Esophagus muscularis mucosa (tissue), 4 donors: Measurements from ENCODE around the gene GINS2. TPM values are rescaled to one million over a fixed set of nuclear protein-coding genes. Genes with fewer than 3 reads are reported as not detected.

ENCODE experiments used
- DNase-seq: peaks from one replicate; pipeline ENCODE4 v3.0.0-alpha.2; 2017; ENCODE audit errors: extremely low spot score
- H3K27ac ChIP-seq, 4 donors: fragments of 200-600 bp; sonication (generic); replicated peaks in 1 of 4; 1 replicate in 3 of 4; 2 replicates in 1 of 4; pipeline ENCODE4 v1.5.1; 2016 to 2019; ENCODE audit warnings: mild to moderate bottlenecking in 1 of 4
- H3K27me3 ChIP-seq, 4 donors: fragments of 200-600 bp; sonication (generic); one replicate each; pipeline versions ENCODE4 v1.5.1 to v1.6.0; 2016 to 2019
- H3K36me3 ChIP-seq, 4 donors: fragments of 200-600 bp; sonication (generic); one replicate each; pipeline ENCODE4 v1.5.1; 2016 to 2019
- H3K4me1 ChIP-seq, 4 donors: fragments of 200-600 bp; sonication (generic); one replicate each; pipeline ENCODE4 v1.5.1; 2016 to 2019
- H3K4me3 ChIP-seq, 4 donors: fragments of 200-600 bp; sonication (generic); 1 replicate in 2 of 4; 2 replicates in 2 of 4; pipeline ENCODE4 v1.5.1; 2016 to 2019; ENCODE audit warnings: mild to moderate bottlenecking in 4 of 4, moderate library complexity in 1 of 4
- H3K9me3 ChIP-seq, 4 donors: fragments of 200-600 bp; sonication (generic); 1 replicate in 3 of 4; 2 replicates in 1 of 4; pipeline ENCODE4 v1.5.1; 2016 to 2019
- EP300 ChIP-seq: sonication (generic); formaldehyde crosslinking; IDR thresholded peaks from one replicate; pipeline ENCODE4 v1.6.1; 2017; ENCODE audit warnings: antibody characterized with exemption
- POLR2A ChIP-seq: fragments of 450-650 bp; IDR thresholded peaks from one replicate; pipeline ENCODE4 v1.6.1; 2017; ENCODE audit warnings: antibody characterized with exemption, moderate library complexity, mild to moderate bottlenecking, low read depth
- POLR2AphosphoS5 ChIP-seq, 2 donors: sonication (generic); formaldehyde crosslinking; IDR thresholded peaks; one replicate each; pipeline ENCODE4 v1.6.1; 2017; ENCODE audit warnings: antibody characterized with exemption in 2 of 2
- WGBS: methylation state at CpG from one replicate; pipeline ENCODE4 v1.1.5; 2018; 5-methylcytosine and 5-hydroxymethylcytosine counted together
- intact Hi-C: fragments of 100-400 bp; cut with DNase I; formaldehyde crosslinking; loops from one replicate; pipeline ENCODE4 v1.15.1; 2023
- total RNA-seq, 4 donors: library from RNA; depleted of rRNA; stranded (reverse); fragments of >200 nt; gene quantifications; one replicate each; pipeline versions ENCODE4 v1.1.0 to v1.2.1, GENCODE V29; 2016
- TF ChIP-seq, protein P1 (sequence below), 3 experiments: fragments of 200-600 bp in 2 of 3; fragments of 450-650 bp in 1 of 3; sonication (generic) in 2 of 3; IDR thresholded peaks; one replicate each; pipeline ENCODE4 v1.5.1; 2017 to 2019; ENCODE audit warnings: antibody characterized with exemption in 3 of 3, mild to moderate bottlenecking in 2 of 3, moderate library complexity in 1 of 3

Gene GINS2
- total RNA-seq, 4 donors from 2014 or later = 0.17 to 0.84 TPM; not detected in 2

DNA sequence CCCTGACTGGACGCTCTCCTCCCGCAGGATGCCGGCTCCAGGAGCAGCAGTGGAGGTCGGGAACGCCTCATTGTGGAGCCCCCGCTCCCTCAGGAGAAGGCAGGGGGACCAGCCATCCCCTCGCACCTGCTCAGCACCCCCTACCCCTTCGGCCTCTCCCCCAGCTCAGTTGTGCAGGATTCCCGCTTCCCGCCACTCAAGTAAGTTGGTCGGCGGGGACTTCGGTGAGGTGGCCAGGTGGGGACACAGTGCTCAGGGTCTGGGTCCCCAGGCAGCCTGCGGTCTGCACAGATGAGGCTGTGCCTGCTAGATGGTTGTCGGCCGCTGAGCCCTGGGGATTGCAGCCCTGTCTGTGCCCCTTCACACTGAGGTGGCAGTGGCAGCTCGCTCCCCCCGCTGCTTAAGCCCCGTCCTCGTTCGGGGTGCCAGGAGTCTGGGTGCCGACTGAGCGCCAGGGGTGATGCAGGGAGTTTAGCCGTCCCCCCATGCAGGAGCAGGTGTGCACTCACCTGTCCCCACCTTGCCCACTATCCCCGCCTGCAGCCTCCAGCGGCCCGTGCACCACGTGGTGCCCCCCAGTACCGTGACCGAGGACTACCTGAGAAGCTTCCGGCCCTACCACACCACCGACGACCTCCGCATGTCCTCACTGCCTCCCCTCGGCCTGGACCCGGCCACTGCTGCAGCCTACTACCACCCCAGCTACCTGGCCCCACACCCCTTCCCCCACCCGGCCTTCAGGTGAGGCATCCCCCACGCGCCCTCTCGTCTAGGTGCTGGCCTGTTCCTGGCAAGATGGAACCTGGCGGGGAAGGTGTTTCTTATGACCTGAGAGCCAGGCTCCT lies 34.3 kb downstream of the GINS2 start:
- DNase-seq = no peak
- Histone ChIP-seq H3K4me1 (peaks cover 30 to 51% (median 46%) of the 10 kb centered on the region in 4 donors), H3K27ac (peak overlapping the region in 2 of 4 donors; percentile 74 to 82), H3K9me3 (no peaks in the 10 kb centered on the region), H3K36me3 (peaks cover 24 to 73% (median 61%) of the 10 kb centered on the region in 4 donors), H3K4me3 (no peak overlapping the region), H3K27me3 (no peaks in the 10 kb centered on the region)
- no peak for TF ChIP-seq POLR2A
- TF ChIP-seq POLR2AphosphoS5 (IDR thresholded peaks at IDR 0.05) = no peak
- no peak for TF ChIP-seq EP300
- TF ChIP-seq, protein P1, sequence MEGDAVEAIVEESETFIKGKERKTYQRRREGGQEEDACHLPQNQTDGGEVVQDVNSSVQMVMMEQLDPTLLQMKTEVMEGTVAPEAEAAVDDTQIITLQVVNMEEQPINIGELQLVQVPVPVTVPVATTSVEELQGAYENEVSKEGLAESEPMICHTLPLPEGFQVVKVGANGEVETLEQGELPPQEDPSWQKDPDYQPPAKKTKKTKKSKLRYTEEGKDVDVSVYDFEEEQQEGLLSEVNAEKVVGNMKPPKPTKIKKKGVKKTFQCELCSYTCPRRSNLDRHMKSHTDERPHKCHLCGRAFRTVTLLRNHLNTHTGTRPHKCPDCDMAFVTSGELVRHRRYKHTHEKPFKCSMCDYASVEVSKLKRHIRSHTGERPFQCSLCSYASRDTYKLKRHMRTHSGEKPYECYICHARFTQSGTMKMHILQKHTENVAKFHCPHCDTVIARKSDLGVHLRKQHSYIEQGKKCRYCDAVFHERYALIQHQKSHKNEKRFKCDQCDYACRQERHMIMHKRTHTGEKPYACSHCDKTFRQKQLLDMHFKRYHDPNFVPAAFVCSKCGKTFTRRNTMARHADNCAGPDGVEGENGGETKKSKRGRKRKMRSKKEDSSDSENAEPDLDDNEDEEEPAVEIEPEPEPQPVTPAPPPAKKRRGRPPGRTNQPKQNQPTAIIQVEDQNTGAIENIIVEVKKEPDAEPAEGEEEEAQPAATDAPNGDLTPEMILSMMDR (IDR thresholded peaks at IDR 0.05) = no peak
- intact Hi-C loops = no loop called here
- 94% methylated on average over 11 of the region's 41 CpGs for WGBS

DNA sequence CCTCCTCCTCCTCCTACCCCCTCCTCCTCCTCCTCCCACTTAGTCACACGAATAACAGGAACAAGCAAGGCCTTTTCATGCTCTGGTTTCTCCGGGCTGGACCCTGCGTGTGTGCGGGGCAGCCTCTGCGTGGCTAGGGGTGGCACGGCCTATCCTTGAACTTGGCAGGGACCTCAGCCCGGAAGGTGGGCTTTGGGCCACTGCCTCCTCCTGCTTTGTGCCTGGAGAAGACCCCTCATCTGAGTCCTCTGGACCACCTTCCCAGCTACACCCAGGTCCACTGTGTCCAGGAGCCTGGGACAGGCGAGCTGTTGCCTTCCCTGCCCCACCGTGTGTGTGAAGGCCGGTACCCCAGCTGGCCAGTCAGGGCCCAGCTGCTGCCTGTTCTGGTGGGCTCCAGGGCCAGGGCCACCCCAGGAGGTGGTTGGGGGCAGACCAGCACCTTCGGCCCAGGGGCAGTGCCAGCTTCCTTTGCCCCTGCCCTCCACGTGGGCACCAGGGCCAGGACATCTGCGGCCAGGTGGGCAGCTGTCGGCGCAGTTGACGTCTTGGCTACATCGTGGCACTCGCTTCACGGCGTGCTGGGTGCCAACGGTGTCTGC lies 35.4 kb downstream of the GINS2 start:
- intact Hi-C loops = no loop called here
- no peak for TF ChIP-seq POLR2A
- TF ChIP-seq, protein P1 (IDR thresholded peaks at IDR 0.05) = no peak
- no peak for TF ChIP-seq EP300
- TF ChIP-seq POLR2AphosphoS5 (IDR thresholded peaks at IDR 0.05) = no peak
- WGBS = 67% methylated on average over 3 of the region's 21 CpGs
- Histone ChIP-seq H3K27me3 (no peaks in the 10 kb centered on the region), H3K27ac (peak overlapping the region; percentile 63 to 82 (median 78)), H3K4me1 (peaks cover 25 to 47% (median 41%) of the 10 kb centered on the region in 4 donors), H3K36me3 (peaks cover 20 to 74% (median 64%) of the 10 kb centered on the region in 4 donors), H3K9me3 (no peaks in the 10 kb centered on the region), H3K4me3 (no peak overlapping the region)
- no peak for DNase-seq

DNA sequence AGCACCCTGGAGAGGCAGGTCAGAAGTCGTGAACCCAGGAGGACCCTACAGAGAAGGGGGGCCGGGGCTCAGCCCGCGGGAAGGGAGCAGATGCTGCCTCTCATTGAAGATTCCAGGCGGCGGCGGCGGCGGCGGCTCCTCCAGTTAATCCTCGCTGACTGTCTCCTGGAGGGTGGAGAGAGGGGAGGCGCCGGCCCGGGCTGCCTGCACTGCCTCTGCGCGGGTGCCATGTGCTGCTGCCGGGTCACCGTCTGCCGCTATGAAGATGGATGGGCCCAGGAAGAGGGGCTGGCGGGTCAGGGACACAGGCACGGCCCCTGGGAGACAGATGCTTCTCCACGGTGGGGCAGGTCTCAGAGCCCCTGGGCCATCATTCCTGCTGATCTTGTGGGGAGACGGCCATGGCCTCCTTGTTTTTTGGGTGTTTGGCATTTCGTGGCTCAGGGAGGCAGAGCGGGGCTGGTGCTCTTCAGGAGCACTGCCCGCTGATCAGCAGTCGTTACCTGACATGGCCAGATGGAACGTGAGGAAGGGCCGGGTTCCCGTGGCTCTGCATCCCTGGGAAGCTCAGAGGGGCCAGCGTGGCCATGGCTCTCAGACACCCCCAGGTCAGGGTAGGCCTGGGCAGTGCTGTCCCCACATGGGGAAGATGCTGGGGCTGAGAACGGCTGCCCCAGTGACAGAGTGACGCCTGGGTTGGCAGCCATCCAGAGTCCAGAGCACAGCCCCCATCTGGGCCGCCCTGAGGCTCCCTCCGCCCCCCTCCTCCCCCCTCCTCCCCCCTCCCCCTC lies 36.1 kb downstream of the GINS2 start:
- intact Hi-C loops = no loop called here
- WGBS = 14% methylated on average over 13 of the region's 35 CpGs
- Histone ChIP-seq H3K4me3 (peak overlapping the region in 3 of 4 donors; percentile 15 to 28 (median 20)), H3K4me1 (peaks cover 25 to 47% (median 41%) of the 10 kb centered on the region in 4 donors), H3K27ac (peak overlapping the region; percentile 76 to 92 (median 90)), H3K27me3 (no peaks in the 10 kb centered on the region), H3K9me3 (no peaks in the 10 kb centered on the region), H3K36me3 (peaks cover 19 to 67% (median 58%) of the 10 kb centered on the region in 4 donors)
- DNase-seq = peak; percentile 92
- TF ChIP-seq, protein P1 (IDR thresholded peaks at IDR 0.05) = no peak
- TF ChIP-seq POLR2AphosphoS5 (IDR thresholded peaks at IDR 0.05) (no peak), POLR2A (no peak), EP300 (no peak)

DNA sequence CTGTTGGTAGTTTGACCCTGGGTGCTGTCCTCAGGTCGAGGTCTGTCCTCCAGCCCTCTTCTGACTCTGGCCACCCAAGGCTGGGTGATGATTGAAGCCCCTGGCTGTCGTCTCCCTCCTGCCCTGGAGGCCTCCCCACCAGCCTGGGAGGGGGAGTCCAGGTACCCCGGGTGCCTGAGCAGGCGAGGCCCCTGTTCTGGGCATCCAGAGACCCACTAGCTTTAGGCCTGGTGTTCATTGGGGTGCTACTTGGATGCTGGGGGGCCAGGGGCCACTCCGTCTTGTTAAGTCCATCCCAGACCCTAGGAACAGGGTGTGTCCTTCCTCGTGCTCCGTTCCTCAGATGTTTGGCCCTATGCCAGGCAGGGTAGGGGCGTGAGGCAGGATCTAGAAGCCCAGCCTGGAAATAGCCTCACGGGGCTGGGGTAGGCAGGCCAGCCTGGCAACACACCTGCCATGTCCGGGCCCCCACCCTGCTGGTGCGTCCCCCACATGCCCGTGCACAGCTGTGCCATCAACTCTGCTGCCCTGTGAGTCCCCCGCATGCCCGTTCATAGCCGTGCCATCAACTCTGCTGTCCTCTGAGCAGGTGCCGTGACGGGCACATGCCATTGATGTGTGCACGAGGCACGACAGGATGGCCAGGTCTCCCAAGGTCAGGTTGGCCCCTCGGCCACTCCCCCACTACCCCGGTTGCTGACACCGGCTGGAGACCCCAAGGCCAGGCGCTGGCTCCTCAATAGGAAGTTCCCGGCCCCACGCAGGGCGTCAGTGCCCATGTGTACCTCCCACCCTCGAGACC lies 36.9 kb downstream of the GINS2 start:
- Histone ChIP-seq H3K27me3 (no peaks in the 10 kb centered on the region), H3K4me1 (peaks cover 25 to 47% (median 41%) of the 10 kb centered on the region in 4 donors), H3K27ac (peak overlapping the region; percentile 76 to 92 (median 90)), H3K9me3 (no peaks in the 10 kb centered on the region), H3K4me3 (peak overlapping the region in 1 of 4 donors; percentile 20), H3K36me3 (peaks cover 12 to 59% (median 50%) of the 10 kb centered on the region in 4 donors)
- TF ChIP-seq POLR2A (no peak), POLR2AphosphoS5 (IDR thresholded peaks at IDR 0.05) (no peak), EP300 (no peak)
- 77% methylated on average over 2 of the region's 27 CpGs for whole genome bisulfite sequencing
- intact Hi-C loops = no loop called here
- no peak for DNase-seq
